Measurements from ENCODE around the gene IL19.
"Not testable (repeated sequence)": the region's sequence is repeated elsewhere in the genome, so short reads cannot be mapped to it uniquely, and the experiment has no call there.

The IL19 gene

GRCh38 chr1:206833801-206834200 is 63.2 kb downstream of the IL19 start:
- no peak for DNase-seq (ENCODE audit: low spot score)

- no peak for DNase-seq (ENCODE audit: low spot score)
Measured at GRCh38 chr1:206834217-206834616, 63.6 kb downstream of the IL19 start.

- DNase-seq (ENCODE audit: low spot score), result no peak
Measured at GRCh38 chr1:206834711-206835110, 64.1 kb downstream of the IL19 start.

- no peak for DNase-seq (ENCODE audit: low spot score)
Measured at GRCh38 chr1:206835186-206835585, 64.6 kb downstream of the IL19 start.

DNA sequence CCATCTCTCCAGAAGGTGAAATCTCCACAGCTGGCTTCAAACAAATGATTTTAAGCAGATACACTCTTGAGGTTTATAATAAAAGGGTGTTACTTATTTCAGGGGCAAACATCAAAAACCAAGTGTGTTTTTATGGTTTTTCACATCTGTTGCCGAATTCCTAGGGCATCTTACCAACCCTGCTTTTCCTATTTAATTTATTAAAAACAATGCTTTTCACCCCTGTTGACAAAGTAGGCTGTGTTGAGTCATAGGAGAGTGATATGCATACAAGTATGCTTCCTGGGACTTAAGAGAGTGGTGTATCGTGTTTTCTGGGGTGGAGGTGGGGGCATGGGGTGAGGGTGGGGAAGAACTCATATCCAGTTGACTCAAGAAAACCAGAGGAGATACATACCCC is 65.5 kb downstream of the IL19 start:
- DNase-seq (ENCODE audit: low spot score), result no peak

- DNase-seq (ENCODE audit: low spot score), result no peak
Measured at GRCh38 chr1:206839006-206839560, 68.5 kb downstream of the IL19 start.

DNA sequence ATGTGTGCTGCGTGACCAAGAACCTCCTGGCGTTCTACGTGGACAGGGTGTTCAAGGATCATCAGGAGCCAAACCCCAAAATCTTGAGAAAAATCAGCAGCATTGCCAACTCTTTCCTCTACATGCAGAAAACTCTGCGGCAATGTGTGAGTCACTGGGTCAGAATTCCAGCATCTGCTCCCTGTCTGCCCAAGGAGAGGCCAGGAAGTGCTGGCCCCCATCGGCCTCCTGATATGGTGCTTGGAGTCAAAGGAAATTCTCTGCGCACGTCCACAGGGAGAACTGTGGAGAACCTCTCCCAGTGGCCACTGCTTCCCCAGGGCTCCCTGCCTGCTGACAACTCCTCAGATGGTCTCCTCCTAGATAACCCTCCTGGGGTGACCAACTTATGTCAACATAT is 69.3 kb downstream of the IL19 start:
- no peak for DNase-seq (ENCODE audit: low spot score)

- DNase-seq (ENCODE audit: low spot score), result no peak
Measured at GRCh38 chr1:206841609-206842323, 71.2 kb downstream of the IL19 start.

GRCh38 chr1:206842854-206843253 is 72.3 kb downstream of the IL19 start:
- DNase-seq (ENCODE audit: low spot score), result no peak

DNA sequence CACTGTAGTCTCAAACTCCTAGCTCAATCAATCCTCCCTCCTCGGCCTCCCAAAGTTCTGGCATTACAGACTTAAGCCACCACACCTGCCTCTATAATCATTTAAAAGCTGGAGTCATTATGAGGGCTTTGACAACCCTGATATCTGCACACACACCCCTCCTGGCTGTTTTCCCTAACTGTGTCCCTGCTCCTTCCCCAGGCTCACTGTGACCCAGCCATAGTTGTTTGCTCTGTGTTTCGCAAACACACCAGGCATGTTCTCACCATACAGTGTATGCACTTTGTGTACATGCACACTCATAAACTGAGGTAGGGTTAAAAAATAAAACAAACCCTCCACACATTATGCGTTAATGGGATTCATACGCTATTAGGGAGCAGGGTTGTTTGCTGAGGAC is 73.1 kb downstream of the IL19 start:
- no peak for DNase-seq (ENCODE audit: low spot score)

- no peak for DNase-seq (ENCODE audit: low spot score)
Measured at GRCh38 chr1:206846487-206846886, 75.9 kb downstream of the IL19 start.

DNA sequence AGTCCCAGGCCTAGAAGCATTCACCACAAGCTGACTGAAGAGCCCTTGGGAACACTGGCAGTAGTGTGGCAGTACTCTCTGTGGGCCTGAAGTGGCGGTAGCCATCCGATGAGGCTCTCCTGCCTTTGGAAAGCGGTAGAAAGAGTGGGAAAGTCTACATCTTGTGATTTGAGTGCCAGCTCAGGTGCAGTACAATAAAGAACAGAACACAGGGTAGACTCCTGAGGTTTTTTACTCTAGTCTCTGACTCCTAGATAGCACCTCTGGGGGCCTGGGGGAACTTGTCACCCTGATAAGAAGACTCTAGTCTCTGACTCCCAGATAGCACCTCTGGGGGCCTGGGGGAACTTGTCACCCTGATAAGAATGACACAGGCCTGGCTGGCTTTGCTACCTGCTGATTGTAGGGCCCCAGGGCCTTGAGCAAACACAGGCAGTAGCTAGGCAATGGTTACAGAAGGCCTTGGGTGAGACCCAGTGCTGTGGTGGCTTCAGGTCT is 76.8 kb downstream of the IL19 start:
- no peak for DNase-seq (ENCODE audit: low spot score)

DNA sequence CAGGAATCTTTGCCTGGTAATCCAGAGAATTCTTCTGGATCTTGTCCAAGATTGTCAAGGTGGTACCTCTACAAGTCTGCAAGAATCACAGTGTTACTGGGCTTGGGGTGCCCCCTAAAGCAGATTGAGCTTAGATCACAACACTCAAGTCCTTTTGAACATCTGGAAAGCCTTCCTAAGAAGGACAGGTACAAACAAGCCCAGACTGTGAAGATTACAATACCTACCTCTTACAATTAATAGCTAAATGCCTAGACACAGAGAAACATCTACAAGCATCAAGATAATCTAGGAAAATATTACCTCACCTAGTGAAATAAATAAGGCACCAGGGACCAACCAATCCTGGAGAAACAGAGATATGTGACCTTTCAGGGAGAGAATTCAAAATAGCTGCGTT is 77.4 kb downstream of the IL19 start:
- DNase-seq (ENCODE audit: low spot score), result no peak

DNA sequence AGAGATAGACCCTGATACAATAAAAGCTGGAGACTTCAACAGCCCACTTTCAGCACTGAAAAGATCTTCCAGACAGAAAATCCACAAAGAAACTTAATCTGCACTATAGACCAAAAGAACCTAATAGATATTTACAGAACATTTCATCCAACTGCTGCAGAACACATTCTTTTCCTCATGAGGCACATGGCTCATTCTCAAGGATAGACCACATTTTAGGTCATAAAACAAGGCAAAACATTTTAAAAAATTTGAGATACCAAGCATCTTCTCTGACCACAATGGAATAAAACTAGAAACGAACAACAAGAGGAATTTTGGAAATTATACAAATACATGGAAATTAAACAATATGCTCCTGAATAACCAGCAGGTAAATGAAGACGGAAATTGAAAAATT is 79.8 kb downstream of the IL19 start:
- no peak for DNase-seq (ENCODE audit: low spot score)

DNA sequence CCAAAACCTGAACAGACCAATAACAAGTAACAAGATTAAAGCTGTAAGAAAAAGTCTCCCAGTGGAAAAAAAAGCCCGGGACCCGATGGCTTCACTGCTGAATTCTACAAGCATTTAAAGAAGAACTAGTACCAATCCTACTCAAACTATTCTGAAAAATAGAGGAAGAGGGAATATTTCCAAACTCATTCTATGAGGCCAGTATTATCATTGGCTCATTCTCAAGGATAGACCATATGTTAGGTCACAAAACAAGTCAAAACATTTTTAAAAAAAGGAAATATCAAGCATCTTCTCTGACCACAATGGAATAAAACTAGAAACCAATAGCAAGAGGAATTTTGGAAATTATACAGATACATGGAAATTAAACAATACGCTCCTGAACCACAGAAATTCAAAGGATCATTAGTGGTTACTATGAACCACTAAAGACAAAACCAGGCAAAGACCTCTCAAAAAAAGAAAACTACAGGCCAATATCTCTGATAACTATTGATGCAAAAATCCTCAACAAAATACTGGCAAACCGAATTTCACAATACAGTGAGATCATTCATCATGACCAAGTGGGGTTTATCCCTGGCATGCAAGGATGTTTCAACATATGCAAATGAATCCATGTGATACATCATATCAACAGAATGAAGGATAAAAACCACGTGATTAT is 80.9 kb downstream of the IL19 start:
- no peak for DNase-seq (ENCODE audit: low spot score)

GRCh38 chr1:206852662-206853061 is 82.1 kb downstream of the IL19 start:
- DNase-seq (ENCODE audit: low spot score), result not testable (repeated sequence)

- not testable (repeated sequence) for DNase-seq (ENCODE audit: low spot score)
Measured at GRCh38 chr1:206853696-206854095, 83.1 kb downstream of the IL19 start.

DNA sequence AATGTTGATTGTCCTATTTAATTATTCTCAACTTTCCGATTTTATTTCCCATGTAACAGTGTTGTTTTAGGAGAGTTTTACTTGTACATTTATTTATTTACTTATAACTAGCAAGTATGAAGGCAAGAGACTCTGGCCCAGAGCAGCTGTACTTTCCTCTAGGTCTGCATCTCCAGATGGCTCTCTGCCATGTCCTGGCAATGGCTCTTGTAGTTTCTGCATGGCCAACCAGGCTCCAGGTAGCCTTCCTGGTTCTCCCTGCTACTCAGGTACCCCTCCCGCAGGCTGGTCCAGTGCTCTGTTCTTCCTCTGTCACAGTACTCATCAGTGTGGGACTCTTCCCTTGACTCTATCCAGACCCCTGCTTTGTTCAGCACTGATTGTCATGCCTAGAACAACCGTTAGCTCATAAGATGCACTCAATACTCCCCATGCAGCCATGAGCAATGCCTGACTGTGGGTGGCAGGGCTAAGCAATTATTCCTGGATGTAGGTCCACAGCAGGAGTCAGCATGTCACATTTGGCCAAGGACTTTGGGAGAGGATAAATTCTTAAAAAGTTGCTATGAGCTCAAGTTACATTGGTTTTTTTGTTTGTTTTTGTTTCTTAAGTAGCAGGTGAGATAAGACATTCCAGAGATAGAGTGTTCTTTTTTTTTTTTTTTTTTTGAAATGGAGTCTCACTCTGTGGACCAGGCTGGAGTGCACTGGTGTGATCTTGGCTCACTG is 84.0 kb downstream of the IL19 start:
- no peak for DNase-seq (ENCODE audit: low spot score)

DNA sequence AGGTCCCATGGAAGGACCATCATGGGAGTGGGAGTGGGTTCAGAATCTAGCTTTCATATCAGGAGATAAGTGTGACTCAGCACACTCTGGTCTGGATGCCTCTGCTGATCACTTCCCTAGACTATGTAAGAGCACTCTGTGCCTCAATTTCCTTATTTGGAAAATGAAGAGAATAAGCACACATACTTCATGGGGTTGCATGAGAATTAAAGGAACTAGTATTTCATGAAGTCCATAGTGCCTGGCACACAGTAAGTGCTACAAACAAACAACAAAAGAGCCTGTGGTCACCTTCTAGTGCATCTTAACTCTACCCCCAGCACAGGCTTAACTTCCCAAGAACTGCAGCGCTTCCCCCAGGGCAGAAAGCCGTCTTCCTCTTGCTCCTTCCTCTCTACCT is 85.3 kb downstream of the IL19 start:
- DNase-seq (ENCODE audit: low spot score), result no peak

DNA sequence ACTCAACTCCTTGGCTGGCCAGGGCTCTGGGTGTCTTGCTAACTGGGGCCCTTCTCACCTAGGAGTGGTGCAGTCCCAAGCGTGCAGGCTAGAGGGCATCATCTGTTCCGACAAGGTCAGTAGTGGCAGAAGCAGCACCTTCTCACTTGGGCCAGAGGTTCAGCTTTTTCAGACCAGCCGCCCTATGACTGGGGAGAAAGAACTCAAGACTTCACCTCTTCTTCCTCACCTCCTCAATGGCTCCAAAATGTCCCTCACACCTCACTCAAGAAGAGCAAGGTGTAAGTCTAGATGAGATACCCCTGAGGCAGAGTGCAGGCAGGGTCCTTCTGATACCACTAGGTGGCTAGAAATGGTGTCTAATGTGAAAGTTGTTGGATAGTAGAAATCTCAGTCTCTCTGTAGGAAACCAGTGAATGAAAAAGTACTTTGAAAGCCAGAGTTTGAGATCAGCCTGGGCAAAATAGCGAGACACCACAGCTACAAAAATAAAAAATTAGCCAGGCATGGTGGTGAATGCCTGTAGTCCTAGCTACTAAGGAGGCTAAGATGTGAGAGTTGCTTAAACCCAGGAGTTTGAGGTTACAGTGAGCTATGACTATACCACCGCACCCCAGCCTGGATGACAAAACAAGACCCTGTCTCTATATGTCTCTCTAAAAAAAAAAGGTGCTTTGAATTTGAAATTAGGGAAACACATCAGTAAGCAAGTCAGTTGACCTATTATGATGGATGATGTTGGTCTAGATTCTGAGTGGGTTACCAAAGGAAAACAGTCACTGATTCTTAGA is 86.3 kb downstream of the IL19 start:
- DNase-seq (ENCODE audit: low spot score), result no peak

GRCh38 chr1:206859082-206859521 is 88.5 kb downstream of the IL19 start:
- no peak for DNase-seq (ENCODE audit: low spot score)

DNA sequence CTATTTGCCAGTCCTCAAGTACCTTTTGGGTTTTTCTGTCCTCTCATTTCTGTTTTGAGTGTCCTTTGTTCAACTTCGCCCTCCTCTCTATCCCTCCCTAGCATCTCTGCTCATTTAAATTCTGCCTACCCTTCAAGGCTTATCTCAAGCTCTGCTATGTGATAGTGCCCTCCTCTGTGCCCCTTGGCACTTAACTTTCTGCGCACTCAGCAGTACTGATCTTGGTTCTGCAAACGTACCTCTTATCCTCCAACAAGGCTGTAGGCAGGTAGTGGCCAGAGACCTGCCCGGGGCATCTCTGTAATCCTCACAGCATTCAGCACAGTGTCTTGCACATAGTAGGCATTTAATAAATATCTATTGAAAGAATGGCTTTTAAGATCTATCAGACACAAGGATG is 89.6 kb downstream of the IL19 start:
- no peak for DNase-seq (ENCODE audit: low spot score)
